Left ventricle myocardium superior (tissue), 1 donor: ENCODE data around the gene NFIA. TPM values are rescaled to one million over a fixed set of nuclear protein-coding genes. Genes with fewer than 3 reads are reported as not detected.
A peak's percentile ranks its signal among the peaks of the same experiment; 100 is the strongest.

Source experiments
- ATAC-seq: fragments of 200-7000 bp; cut with Tn5 transposase; one replicate; pipeline ENCODE4 v1.9.1; 2020; ENCODE audit warnings: mild to moderate bottlenecking, moderate library complexity
- DNase-seq: peaks from one replicate; pipeline ENCODE4 v3.0.0-alpha.2; 2020
- intact Hi-C: fragments of 100-400 bp; cut with micrococcal nuclease; formaldehyde crosslinking; loops from one replicate; pipeline ENCODE4 v1.11.0; 2022
- total RNA-seq: library from RNA; stranded (reverse); fragmentation: NEBNext Ultra II Directional; extraction: Animal tissue kit (Norgen Biotek cat#: 25700); gene quantifications from one replicate; pipeline ENCODE4 v1.2.1, GENCODE V29; 2021
- donor health status: DM: no; HTN: yes; CAD: no; lungs with severe emphysema.

NFIA gene
- total RNA-seq, 1 donor from 2014 or later: 102 TPM

GRCh38 chr1:61133335-61134019 lies 51.1 kb downstream of the NFIA start:
- intact Hi-C loops: no loop called here
- ATAC-seq: no peak
- no peak for DNase-seq

- DNase-seq (no peak), ATAC-seq (no peak)
- intact Hi-C loops: no loop called here
Measured at GRCh38 chr1:61135291-61135690, 52.9 kb downstream of the NFIA start.

- no peak for DNase-seq
- intact Hi-C loops: no loop called here
- no peak for ATAC-seq
Measured at GRCh38 chr1:61138305-61138704, 55.9 kb downstream of the NFIA start.

GRCh38 chr1:61138921-61139774 lies 56.8 kb downstream of the NFIA start:
- intact Hi-C loops: no loop called here
- no peak for DNase-seq
- ATAC-seq: peak; percentile 9

GRCh38 chr1:61139775-61140549 lies 57.6 kb downstream of the NFIA start:
- intact Hi-C loops: no loop called here
- DNase-seq: no peak
- ATAC-seq: no peak

GRCh38 chr1:61140778-61141177 lies 58.4 kb downstream of the NFIA start:
- DNase-seq (no peak), ATAC-seq (peak; percentile 19)
- intact Hi-C loops: no loop called here

- ATAC-seq: peak; percentile 35
- intact Hi-C loops: no loop called here
- DNase-seq: no peak
Measured at GRCh38 chr1:61141288-61142042, 59.1 kb downstream of the NFIA start.

- ATAC-seq (no peak), DNase-seq (no peak)
- intact Hi-C loops: no loop called here
Measured at GRCh38 chr1:61142043-61142440, 59.7 kb downstream of the NFIA start.

- ATAC-seq (peak; percentile 14), DNase-seq (no peak)
- intact Hi-C loops: no loop called here
Measured at GRCh38 chr1:61142726-61143500, 60.6 kb downstream of the NFIA start.

- intact Hi-C loops: no loop called here
- no peak for ATAC-seq
- DNase-seq: no peak
Measured at GRCh38 chr1:61143821-61144424, 61.6 kb downstream of the NFIA start.

GRCh38 chr1:61149010-61149860 lies 66.9 kb downstream of the NFIA start:
- ATAC-seq: no peak
- intact Hi-C loops: no loop called here

GRCh38 chr1:61151565-61151964 lies 69.2 kb downstream of the NFIA start:
- peak; percentile 10 for ATAC-seq

More at GRCh38 chr1:61149010-61149860, 66.9 kb downstream of the NFIA start:
- DNase-seq: no peak

GRCh38 chr1:61152066-61152465 lies 69.7 kb downstream of the NFIA start:
- ATAC-seq (no peak), DNase-seq (no peak)
- intact Hi-C loops: no loop called here

More at GRCh38 chr1:61151565-61151964, 69.2 kb downstream of the NFIA start:
- intact Hi-C loops: no loop called here
- no peak for DNase-seq

- intact Hi-C loops: no loop called here
- ATAC-seq: peak; percentile 18
- no peak for DNase-seq
Measured at GRCh38 chr1:61152469-61153105, 70.2 kb downstream of the NFIA start.

- peak; percentile 22 for ATAC-seq
- DNase-seq: no peak
- intact Hi-C loops: no loop called here
Measured at GRCh38 chr1:61156576-61157467, 74.5 kb downstream of the NFIA start.
